Rectal smooth muscle tissue (tissue), 1 donor: ENCODE results near the gene CITED4.

ENCODE experiments used
- H3K27ac ChIP-seq: one replicate; pipeline ENCODE4 v1.7.0; 2013; ENCODE audit warnings: low read depth, low read length, inconsistent platforms
- H3K27me3 ChIP-seq: one replicate; pipeline ENCODE4 v1.7.0; 2013; ENCODE audit warnings: low read length; ENCODE audit not compliant: control insufficient read depth, insufficient read depth
- H3K36me3 ChIP-seq: one replicate; pipeline ENCODE4 v1.7.0; 2013; ENCODE audit warnings: low read length; ENCODE audit not compliant: control insufficient read depth, insufficient read depth
- H3K4me1 ChIP-seq: one replicate; pipeline ENCODE4 v1.7.0; 2013; ENCODE audit warnings: low read length; ENCODE audit not compliant: control insufficient read depth, insufficient read depth
- H3K4me3 ChIP-seq: one replicate; pipeline ENCODE4 v1.7.0; 2013; ENCODE audit warnings: low read length
- H3K9ac ChIP-seq: one replicate; pipeline ENCODE4 v1.7.0; 2013; ENCODE audit warnings: low read length

CITED4 gene

GRCh38 chr1:40847023-40847745 is 15.0 kb downstream of the CITED4 start:
- no peaks in the 10 kb centered on the region for H3K27me3 ChIP-seq
- H3K4me3 ChIP-seq = no peak overlapping the region
- H3K27ac ChIP-seq = no peak overlapping the region
- H3K36me3 ChIP-seq = no peaks in the 10 kb centered on the region
- H3K9ac ChIP-seq = no peak overlapping the region
- no peaks in the 10 kb centered on the region for H3K4me1 ChIP-seq

- no peak overlapping the region for H3K27ac ChIP-seq
- H3K9ac ChIP-seq = no peak overlapping the region
- H3K27me3 ChIP-seq = no peaks in the 10 kb centered on the region
- no peaks in the 10 kb centered on the region for H3K4me1 ChIP-seq
- no peaks in the 10 kb centered on the region for H3K36me3 ChIP-seq
- H3K4me3 ChIP-seq = no peak overlapping the region
These were observed 16.3 kb downstream of the CITED4 start for GRCh38 chr1:40845895-40846294.

- no peaks in the 10 kb centered on the region for H3K4me1 ChIP-seq
- no peaks in the 10 kb centered on the region for H3K36me3 ChIP-seq
- H3K4me3 ChIP-seq = no peak overlapping the region
- H3K27me3 ChIP-seq = no peaks in the 10 kb centered on the region
- peak overlapping the region; percentile 41 for H3K27ac ChIP-seq
- H3K9ac ChIP-seq = no peak overlapping the region
These were observed 17.0 kb downstream of the CITED4 start for GRCh38 chr1:40844887-40845878.

GRCh38 chr1:40844079-40844478 is 18.1 kb downstream of the CITED4 start:
- Histone ChIP-seq H3K9ac (no peak overlapping the region), H3K27me3 (no peaks in the 10 kb centered on the region)

GRCh38 chr1:40842691-40843090 is 19.5 kb downstream of the CITED4 start:
- H3K27me3 ChIP-seq = no peaks in the 10 kb centered on the region
- H3K4me3 ChIP-seq = no peak overlapping the region
- H3K4me1 ChIP-seq = no peaks in the 10 kb centered on the region
- peaks cover 2% of the 10 kb centered on the region for H3K36me3 ChIP-seq
- no peak overlapping the region for H3K9ac ChIP-seq
- H3K27ac ChIP-seq = no peak overlapping the region

More at GRCh38 chr1:40844079-40844478, 18.1 kb downstream of the CITED4 start:
- H3K4me1 ChIP-seq = no peaks in the 10 kb centered on the region
- H3K4me3 ChIP-seq = no peak overlapping the region
- H3K36me3 ChIP-seq = no peaks in the 10 kb centered on the region
- no peak overlapping the region for H3K27ac ChIP-seq

GRCh38 chr1:40842207-40842606 is 20.0 kb downstream of the CITED4 start:
- no peaks in the 10 kb centered on the region for H3K27me3 ChIP-seq
- H3K36me3 ChIP-seq = peaks cover 2% of the 10 kb centered on the region
- no peak overlapping the region for H3K9ac ChIP-seq
- H3K4me3 ChIP-seq = no peak overlapping the region
- H3K27ac ChIP-seq = no peak overlapping the region
- H3K4me1 ChIP-seq = no peaks in the 10 kb centered on the region

- Histone ChIP-seq H3K4me3 (no peak overlapping the region), H3K36me3 (peaks cover 2% of the 10 kb centered on the region), H3K4me1 (no peaks in the 10 kb centered on the region), H3K9ac (no peak overlapping the region), H3K27ac (no peak overlapping the region), H3K27me3 (no peaks in the 10 kb centered on the region)
These were observed 20.6 kb downstream of the CITED4 start for GRCh38 chr1:40841602-40842001.

- Histone ChIP-seq H3K27ac (no peak overlapping the region), H3K36me3 (peaks cover 3% of the 10 kb centered on the region), H3K27me3 (no peaks in the 10 kb centered on the region), H3K9ac (no peak overlapping the region), H3K4me1 (no peaks in the 10 kb centered on the region), H3K4me3 (no peak overlapping the region)
These were observed 21.4 kb downstream of the CITED4 start for GRCh38 chr1:40840526-40841323.

- peaks cover 5% of the 10 kb centered on the region for H3K36me3 ChIP-seq
- H3K4me1 ChIP-seq = no peaks in the 10 kb centered on the region
- H3K27ac ChIP-seq = no peak overlapping the region
- H3K4me3 ChIP-seq = no peak overlapping the region
- H3K27me3 ChIP-seq = no peaks in the 10 kb centered on the region
- no peak overlapping the region for H3K9ac ChIP-seq
These were observed 22.2 kb downstream of the CITED4 start for GRCh38 chr1:40839943-40840335.

GRCh38 chr1:40838980-40839942 is 22.9 kb downstream of the CITED4 start:
- Histone ChIP-seq H3K4me1 (no peaks in the 10 kb centered on the region), H3K9ac (no peak overlapping the region), H3K4me3 (no peak overlapping the region), H3K27me3 (no peaks in the 10 kb centered on the region), H3K36me3 (peaks cover 5% of the 10 kb centered on the region), H3K27ac (no peak overlapping the region)
